Fibroblast of villous mesenchyme (primary cell): ENCODE data around the gene MESP2. TPM values are rescaled to one million over a fixed set of nuclear protein-coding genes. Genes with fewer than 3 reads are reported as not detected.
A peak's percentile ranks its signal among the peaks of the same experiment; 100 is the strongest.

ENCODE experiments used
- DNase-seq: peaks from one replicate; pipeline ENCODE4 v3.0.0-alpha.2; 2010; ENCODE audit warnings: low read depth
- H3K4me3 ChIP-seq: 2 replicates; pipeline ENCODE4 v1.5.1; 2011; ENCODE audit warnings: low read depth, mild to moderate bottlenecking, low read length
- total RNA-seq: library from RNA; depleted of rRNA; stranded (reverse); fragments of >200 nt; gene quantifications from 2 replicates; pipeline ENCODE4 v1.2.3, GENCODE V29; 2012
- TF ChIP-seq, protein P1 (sequence below): IDR thresholded peaks from 2 replicates; pipeline ENCODE4 v1.5.1; 2012; ENCODE audit warnings: low read depth, mild to moderate bottlenecking, low read length; ENCODE audit not compliant: insufficient read depth

The MESP2 gene, protein sequence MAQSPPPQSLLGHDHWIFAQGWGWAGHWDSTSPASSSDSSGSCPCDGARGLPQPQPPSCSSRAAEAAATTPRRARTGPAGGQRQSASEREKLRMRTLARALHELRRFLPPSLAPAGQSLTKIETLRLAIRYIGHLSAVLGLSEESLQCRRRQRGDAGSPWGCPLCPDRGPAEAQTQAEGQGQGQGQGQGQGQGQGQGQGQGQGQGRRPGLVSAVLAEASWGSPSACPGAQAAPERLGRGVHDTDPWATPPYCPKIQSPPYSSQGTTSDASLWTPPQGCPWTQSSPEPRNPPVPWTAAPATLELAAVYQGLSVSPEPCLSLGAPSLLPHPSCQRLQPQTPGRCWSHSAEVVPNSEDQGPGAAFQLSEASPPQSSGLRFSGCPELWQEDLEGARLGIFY
- 0.32 and 0.43 TPM in 2 replicates for total RNA-seq

DNA sequence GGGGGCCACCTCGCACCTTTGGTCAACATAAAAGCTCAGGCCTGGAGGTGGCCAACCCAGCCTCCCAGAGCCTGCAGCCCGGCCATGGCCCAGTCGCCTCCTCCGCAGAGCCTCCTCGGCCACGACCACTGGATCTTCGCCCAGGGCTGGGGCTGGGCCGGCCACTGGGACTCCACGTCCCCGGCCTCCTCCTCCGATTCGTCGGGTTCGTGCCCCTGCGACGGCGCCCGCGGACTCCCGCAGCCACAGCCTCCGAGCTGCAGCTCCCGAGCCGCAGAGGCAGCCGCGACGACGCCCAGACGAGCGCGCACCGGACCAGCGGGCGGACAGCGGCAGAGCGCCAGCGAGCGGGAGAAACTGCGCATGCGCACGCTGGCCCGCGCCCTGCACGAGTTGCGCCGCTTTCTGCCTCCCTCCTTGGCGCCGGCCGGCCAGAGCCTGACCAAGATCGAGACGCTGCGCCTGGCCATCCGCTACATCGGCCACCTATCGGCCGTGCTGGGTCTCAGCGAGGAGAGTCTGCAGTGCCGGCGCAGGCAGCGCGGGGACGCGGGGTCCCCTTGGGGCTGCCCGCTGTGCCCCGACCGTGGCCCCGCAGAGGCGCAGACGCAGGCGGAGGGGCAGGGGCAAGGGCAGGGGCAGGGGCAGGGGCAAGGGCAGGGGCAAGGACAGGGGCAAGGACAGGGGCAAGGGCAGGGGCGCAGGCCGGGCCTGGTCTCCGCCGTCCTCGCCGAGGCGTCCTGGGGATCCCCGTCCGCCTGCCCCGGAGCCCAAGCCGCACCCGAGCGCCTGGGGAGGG, at the start of gene MESP2:
Gene MESP2, plus strand, starts transcription at position 59 of the 799 bp plus-strand sequence. Its CDS starts 26 bp downstream, at position 85.
- H3K4me3 ChIP-seq: peak within 1 kb of the TSS; percentile 46
- TF ChIP-seq, protein P1, sequence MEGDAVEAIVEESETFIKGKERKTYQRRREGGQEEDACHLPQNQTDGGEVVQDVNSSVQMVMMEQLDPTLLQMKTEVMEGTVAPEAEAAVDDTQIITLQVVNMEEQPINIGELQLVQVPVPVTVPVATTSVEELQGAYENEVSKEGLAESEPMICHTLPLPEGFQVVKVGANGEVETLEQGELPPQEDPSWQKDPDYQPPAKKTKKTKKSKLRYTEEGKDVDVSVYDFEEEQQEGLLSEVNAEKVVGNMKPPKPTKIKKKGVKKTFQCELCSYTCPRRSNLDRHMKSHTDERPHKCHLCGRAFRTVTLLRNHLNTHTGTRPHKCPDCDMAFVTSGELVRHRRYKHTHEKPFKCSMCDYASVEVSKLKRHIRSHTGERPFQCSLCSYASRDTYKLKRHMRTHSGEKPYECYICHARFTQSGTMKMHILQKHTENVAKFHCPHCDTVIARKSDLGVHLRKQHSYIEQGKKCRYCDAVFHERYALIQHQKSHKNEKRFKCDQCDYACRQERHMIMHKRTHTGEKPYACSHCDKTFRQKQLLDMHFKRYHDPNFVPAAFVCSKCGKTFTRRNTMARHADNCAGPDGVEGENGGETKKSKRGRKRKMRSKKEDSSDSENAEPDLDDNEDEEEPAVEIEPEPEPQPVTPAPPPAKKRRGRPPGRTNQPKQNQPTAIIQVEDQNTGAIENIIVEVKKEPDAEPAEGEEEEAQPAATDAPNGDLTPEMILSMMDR: peak; percentile 46
- peak; percentile 81 for DNase-seq

- H3K4me3 ChIP-seq: no peak overlapping the region
- TF ChIP-seq, protein P1: no peak
- peak; percentile 93 for DNase-seq
These were observed 47.9 kb upstream of the MESP2 start for GRCh38 chr15:89728254-89728653.

DNA sequence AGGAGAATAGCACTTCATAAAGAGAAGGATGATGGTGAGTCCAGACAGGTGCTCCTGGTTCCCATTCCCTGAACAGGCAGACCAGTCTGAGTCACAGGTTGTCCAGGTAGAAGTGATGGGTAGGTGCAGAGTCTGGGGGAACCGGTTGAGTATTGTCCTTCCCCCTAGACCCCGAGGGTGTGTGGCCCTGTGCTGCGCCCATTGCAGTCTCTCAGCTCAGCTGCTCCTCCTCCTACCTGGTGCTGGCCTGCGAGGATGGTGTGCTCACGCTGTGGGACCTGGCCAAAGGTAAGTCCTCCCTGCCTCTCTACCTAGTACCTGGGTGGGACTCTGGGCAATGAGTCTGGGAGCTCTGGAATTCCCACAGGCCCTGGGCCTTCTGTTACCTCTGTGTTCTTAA, 44.9 kb upstream of the MESP2 start:
- DNase-seq: no peak
- no peak overlapping the region for H3K4me3 ChIP-seq
- TF ChIP-seq, protein P1: no peak

DNA sequence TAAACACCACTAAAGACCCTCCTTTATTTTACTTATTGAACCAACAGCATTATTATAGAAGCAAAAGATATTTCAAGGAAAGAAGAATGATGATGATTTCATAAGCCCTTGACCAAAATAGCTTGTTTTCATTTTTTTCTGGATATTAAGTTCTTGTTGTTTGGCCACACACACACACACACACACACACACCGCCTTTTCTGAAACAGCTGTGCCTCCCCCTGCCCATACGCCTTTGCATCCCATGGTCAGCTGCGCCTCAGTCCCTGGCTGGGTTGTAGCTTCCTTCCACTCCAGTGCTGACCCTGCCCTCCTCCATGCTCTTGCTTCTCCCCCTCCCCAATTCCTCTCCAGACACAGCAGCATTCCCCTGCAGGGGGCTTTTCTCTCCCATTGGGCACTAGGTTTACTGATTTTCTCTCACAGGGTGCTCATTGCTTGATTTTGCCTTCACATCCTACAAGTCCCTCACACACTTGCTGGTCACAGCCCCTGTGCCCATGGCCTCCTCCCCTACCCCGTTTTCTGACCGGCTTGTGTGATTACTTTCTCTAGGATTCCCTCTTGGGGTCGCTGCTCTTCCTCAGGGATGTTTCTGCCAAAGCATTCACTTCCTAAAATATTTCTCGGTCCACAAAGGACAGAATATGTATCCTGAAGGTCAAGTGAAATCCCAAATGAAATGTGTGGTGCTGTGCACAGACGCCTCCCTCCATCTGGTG, 43.5 kb upstream of the MESP2 start:
- DNase-seq: no peak
- no peak overlapping the region for H3K4me3 ChIP-seq
- TF ChIP-seq, protein P1: no peak

- H3K4me3 ChIP-seq: no peak overlapping the region
- TF ChIP-seq, protein P1: no peak
- DNase-seq: no peak
These were observed 40.4 kb upstream of the MESP2 start for GRCh38 chr15:89735773-89736172.

DNA sequence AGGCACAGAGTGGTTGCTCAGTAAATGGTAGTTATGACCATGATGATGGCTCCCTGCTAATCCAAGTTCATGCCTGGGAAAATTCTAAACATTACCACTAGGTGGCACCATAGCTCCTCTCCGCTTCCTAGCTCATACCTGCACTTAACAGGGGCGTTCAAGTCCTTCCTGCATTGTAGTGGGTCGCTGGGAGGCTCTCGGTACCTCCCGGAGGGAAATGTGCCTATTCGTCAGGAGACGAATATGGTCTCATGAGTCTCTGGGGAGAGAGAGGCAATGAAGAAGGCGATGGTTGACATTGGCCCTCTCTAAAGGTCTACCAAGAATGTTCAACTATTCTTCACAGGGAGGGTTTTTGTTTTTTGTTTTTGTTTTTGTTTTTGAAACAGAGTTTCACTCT, 36.0 kb upstream of the MESP2 start:
- H3K4me3 ChIP-seq: peak overlapping the region; percentile 15
- peak; percentile 83 for DNase-seq
- TF ChIP-seq, protein P1: peak; percentile 92
